SK-N-SH (cell line): Measurements from ENCODE around the gene NLRP1. TPM values are rescaled to one million over a fixed set of nuclear protein-coding genes. Genes with fewer than 3 reads are reported as not detected.

Source experiments
- CTCF ChIA-PET: fragments of 300-600, 350-600 bp; formaldehyde crosslinking; extraction: SDS; loops from one replicate; lab custom pipeline; 2021; lab: Yijun Ruan, JAX
- POLR2A ChIA-PET: fragments of 350-600 bp; sonication (Branson Sonifier 250); formaldehyde crosslinking; extraction: SDS; loops from one replicate; lab custom pipeline; 2020; ENCODE audit warnings: antibody characterized with exemption, inconsistent platforms; lab: Yijun Ruan, JAX
- DNase-seq: peaks from one replicate; pipeline ENCODE4 v3.0.0; 2012
- H2AFZ ChIP-seq: fragments of 200-600 bp; sonication (generic); 2 replicates; pipeline ENCODE4 v1.8.1; 2016; ENCODE audit warnings: antibody characterized with exemption, mild to moderate bottlenecking, low read depth
- H3F3A ChIP-seq: fragments of 200-600 bp; sonication (generic); replicated peaks from 2 replicates; pipeline ENCODE3; 2016; ENCODE audit warnings: antibody characterized with exemption, mild to moderate bottlenecking; ENCODE audit not compliant: insufficient read depth
- H3K27ac ChIP-seq, 2 experiments: fragments of 200-500 bp in 1 of 2; fragments of 200-600 bp in 1 of 2; sonication (Bioruptor generic) in 1 of 2; sonication (generic), shearing (Covaris generic) in 1 of 2; 2 replicates each; pipeline versions ENCODE4 v1.5.1 to v1.6.1; 2014 to 2016; ENCODE audit warnings: low read depth in 2 of 2, inconsistent platforms in 1 of 2, low read length in 1 of 2, mild to moderate bottlenecking in 1 of 2, mixed read lengths in 1 of 2
- H3K27me3 ChIP-seq: fragments of 200-600 bp; sonication (generic), shearing (Covaris generic); 2 replicates; pipeline ENCODE4 v1.6.1; 2016; ENCODE audit warnings: mixed run types; ENCODE audit not compliant: insufficient read depth
- H3K36me3 ChIP-seq, 2 experiments: fragments of 200-500 bp in 1 of 2; fragments of 200-600 bp in 1 of 2; sonication (Bioruptor generic) in 1 of 2; sonication (generic) in 1 of 2; replicated peaks in 1 of 2; 2 replicates each; pipeline versions ENCODE3 to v1.5.1; 2014 to 2016; ENCODE audit warnings: low read length in 1 of 2, mild to moderate bottlenecking in 1 of 2; ENCODE audit not compliant: insufficient read depth in 2 of 2, control insufficient read depth in 1 of 2
- H3K4me1 ChIP-seq, 2 experiments: fragments of 200-500 bp in 1 of 2; fragments of 200-600 bp in 1 of 2; sonication (Bioruptor generic) in 1 of 2; sonication (generic), shearing (Covaris generic) in 1 of 2; 2 replicates each; pipeline versions ENCODE4 v1.5.1 to v1.6.1; 2014 to 2016; ENCODE audit warnings: low read depth in 1 of 2, low read length in 1 of 2, mixed run types in 1 of 2; ENCODE audit not compliant: insufficient read depth in 2 of 2, control insufficient read depth in 1 of 2
- H3K4me2 ChIP-seq: fragments of 200-600 bp; sonication (generic), shearing (Covaris generic); 2 replicates; pipeline ENCODE4 v1.6.1; 2017; ENCODE audit warnings: mixed run types
- H3K4me3 ChIP-seq, 2 experiments: fragments of 200-500 bp in 1 of 2; fragments of 200-600 bp in 1 of 2; sonication (Bioruptor generic) in 1 of 2; sonication (generic), shearing (Covaris generic) in 1 of 2; 2 replicates each; pipeline versions ENCODE4 v1.5.1 to v1.8.1; 2014 to 2016; ENCODE audit warnings: low read depth in 2 of 2, inconsistent platforms in 1 of 2, low read length in 1 of 2, mild to moderate bottlenecking in 1 of 2, mixed read lengths in 1 of 2, moderate library complexity in 1 of 2
- H3K79me2 ChIP-seq: fragments of 200-600 bp; sonication (generic); 2 replicates; pipeline ENCODE4 v1.8.1; 2017; ENCODE audit warnings: mild to moderate bottlenecking; ENCODE audit not compliant: insufficient read depth
- H3K9ac ChIP-seq: fragments of 200-600 bp; sonication (generic); 2 replicates; pipeline ENCODE4 v1.6.1; 2017; ENCODE audit warnings: mixed run types
- H3K9me2 ChIP-seq: fragments of 200-600 bp; sonication (generic); 2 replicates; pipeline ENCODE4 v1.6.1; 2017; ENCODE audit warnings: mixed run types
- H3K9me3 ChIP-seq: fragments of 200-600 bp; sonication (generic); 2 replicates; pipeline ENCODE4 v1.6.1; 2017; ENCODE audit warnings: mixed run types, mild to moderate bottlenecking, moderate library complexity
- H4K20me1 ChIP-seq: fragments of 200-600 bp; sonication (generic); 2 replicates; pipeline ENCODE4 v1.6.1; 2017; ENCODE audit warnings: mild to moderate bottlenecking, mixed run types; ENCODE audit not compliant: insufficient read depth
- EP300 ChIP-seq, 2 experiments: IDR thresholded peaks; 2 replicates each; pipeline versions ENCODE4 v1.4.0 to v1.6.1; 2012; ENCODE audit warnings: borderline replicate concordance in 1 of 2, low read depth in 1 of 2, low read length in 1 of 2
- GABPA ChIP-seq: IDR thresholded peaks from 2 replicates; pipeline ENCODE4 v1.4.0; 2012; ENCODE audit warnings: low read depth, mild to moderate bottlenecking
- JUND ChIP-seq: IDR thresholded peaks from 2 replicates; pipeline ENCODE4 v1.4.0; 2012
- MEF2A ChIP-seq: IDR thresholded peaks from 2 replicates; pipeline ENCODE4 v1.4.0; 2012; ENCODE audit warnings: low read depth, borderline replicate concordance
- NFIC ChIP-seq: IDR thresholded peaks from 2 replicates; pipeline ENCODE4 v1.4.0; 2012; ENCODE audit warnings: borderline replicate concordance
- POLR2AphosphoS5 ChIP-seq: IDR thresholded peaks from 2 replicates; pipeline ENCODE4 v1.6.1; 2012; ENCODE audit warnings: low read depth, low read length
- RAD21 ChIP-seq: IDR thresholded peaks from 2 replicates; pipeline ENCODE4 v1.6.1; 2012; ENCODE audit warnings: mild to moderate bottlenecking, low read length
- REST ChIP-seq: IDR thresholded peaks from 2 replicates; pipeline ENCODE4 v1.6.1; 2012; ENCODE audit warnings: mild to moderate bottlenecking, low read depth, low read length, moderate library complexity
- RXRA ChIP-seq: IDR thresholded peaks from 2 replicates; pipeline ENCODE4 v1.4.0; 2012; ENCODE audit warnings: low read depth, mild to moderate bottlenecking, borderline replicate concordance
- SIN3A ChIP-seq: IDR thresholded peaks from 2 replicates; pipeline ENCODE4 v1.6.1; 2012; ENCODE audit warnings: low read depth, mild to moderate bottlenecking, low read length, moderate library complexity, borderline replicate concordance
- TAF1 ChIP-seq: IDR thresholded peaks from 2 replicates; pipeline ENCODE4 v1.6.1; 2012; ENCODE audit warnings: low read depth, mild to moderate bottlenecking, low read length, moderate library complexity, borderline replicate concordance
- TCF12 ChIP-seq: IDR thresholded peaks from 2 replicates; pipeline ENCODE4 v1.4.0; 2012
- TEAD4 ChIP-seq: IDR thresholded peaks from 2 replicates; pipeline ENCODE4 v1.4.0; 2012; ENCODE audit warnings: mild to moderate bottlenecking, borderline replicate concordance; ENCODE audit not compliant: insufficient read depth
- WGBS: methylation state at CpG from one replicate; pipeline ENCODE4 v1.1.6; 2017; ENCODE audit warnings: low lambda C conversion rate; 5-methylcytosine and 5-hydroxymethylcytosine counted together
- polyA plus RNA-seq, 3 experiments: library from polyadenylated mRNA; depleted of rRNA; stranded (reverse); fragments of >200 nt; gene quantifications; 2 replicates each; pipeline ENCODE4 v1.2.3, GENCODE V29; 2012
- TF ChIP-seq, protein P1 (sequence below): IDR thresholded peaks from 2 replicates; pipeline ENCODE4; 2012
- TF ChIP-seq, protein P2 (sequence below): IDR thresholded peaks from 2 replicates; pipeline ENCODE4 v1.4.0; 2012; ENCODE audit warnings: low read depth, borderline replicate concordance
- TF ChIP-seq, protein P3 (sequence below): fragments of 150-350 bp; IDR thresholded peaks from 2 replicates; pipeline ENCODE4 v1.6.1; 2016; ENCODE audit warnings: mild to moderate bottlenecking, low read depth, low read length

Gene NLRP1
- polyA plus RNA-seq, 1 of the 3 experiments (the other 2 are of a cell fraction) = 51.4 TPM

- Histone ChIP-seq H3K4me2 (peak overlapping the region; percentile 90), H3K4me1 (peaks cover 0 to 20% of the 10 kb centered on the region in 2 experiments; a peak in 3 of 4 replicates), H3K27ac (peak overlapping the region in 1 of 2 experiments; percentile 86; a peak in 2 of 4 replicates), H3K36me3 (peaks cover 3 to 25% of the 10 kb centered on the region in 2 experiments), H3K9ac (peak overlapping the region; percentile 81), H3K9me3 (no peaks in the 10 kb centered on the region), H3K4me3 (peak overlapping the region; percentile 34 to 61; a peak in 3 of 4 replicates), H3K9me2 (no peaks in the 10 kb centered on the region), H4K20me1 (no peaks in the 10 kb centered on the region), H2AFZ (peak overlapping the region; percentile 89; the same call in 1 of the 2 replicates), H3K79me2 (peaks cover 20% of the 10 kb centered on the region), H3F3A (peaks cover 28% of the 10 kb centered on the region), H3K27me3 (no peaks in the 10 kb centered on the region)
- 84% methylated on average over 13 of the region's 21 CpGs for WGBS
- ChIA-PET POLR2A (no interaction called here), CTCF (interaction anchor here (1.0 to 1.7 kb wide), 4 partner anchors 9 to 852 kb away, joined by 3 to 10 read pairs (median 4); no protein-coding TSS in a partner anchor)
- no peak for DNase-seq
- TF ChIP-seq TAF1 (no peak), JUND (no peak), TCF12 (no peak), RAD21 (no peak), POLR2AphosphoS5 (no peak), NFIC (no peak), GABPA (no peak), SIN3A (no peak), RXRA (no peak), REST (no peak), TEAD4 (no peak), MEF2A (no peak), EP300 (IDR thresholded peaks at IDR 0.05; ENCODE audit: borderline replicate concordance in 1 of 2, low read depth in 1 of 2, low read length in 1 of 2) (no peak)
- TF ChIP-seq, protein P1, sequence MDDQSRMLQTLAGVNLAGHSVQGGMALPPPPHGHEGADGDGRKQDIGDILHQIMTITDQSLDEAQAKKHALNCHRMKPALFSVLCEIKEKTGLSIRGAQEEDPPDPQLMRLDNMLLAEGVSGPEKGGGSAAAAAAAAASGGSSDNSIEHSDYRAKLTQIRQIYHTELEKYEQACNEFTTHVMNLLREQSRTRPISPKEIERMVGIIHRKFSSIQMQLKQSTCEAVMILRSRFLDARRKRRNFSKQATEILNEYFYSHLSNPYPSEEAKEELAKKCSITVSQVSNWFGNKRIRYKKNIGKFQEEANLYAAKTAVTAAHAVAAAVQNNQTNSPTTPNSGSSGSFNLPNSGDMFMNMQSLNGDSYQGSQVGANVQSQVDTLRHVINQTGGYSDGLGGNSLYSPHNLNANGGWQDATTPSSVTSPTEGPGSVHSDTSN = no peak
- TF ChIP-seq, protein P2, sequence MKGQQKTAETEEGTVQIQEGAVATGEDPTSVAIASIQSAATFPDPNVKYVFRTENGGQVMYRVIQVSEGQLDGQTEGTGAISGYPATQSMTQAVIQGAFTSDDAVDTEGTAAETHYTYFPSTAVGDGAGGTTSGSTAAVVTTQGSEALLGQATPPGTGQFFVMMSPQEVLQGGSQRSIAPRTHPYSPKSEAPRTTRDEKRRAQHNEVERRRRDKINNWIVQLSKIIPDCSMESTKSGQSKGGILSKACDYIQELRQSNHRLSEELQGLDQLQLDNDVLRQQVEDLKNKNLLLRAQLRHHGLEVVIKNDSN = no peak
- TF ChIP-seq, protein P3, sequence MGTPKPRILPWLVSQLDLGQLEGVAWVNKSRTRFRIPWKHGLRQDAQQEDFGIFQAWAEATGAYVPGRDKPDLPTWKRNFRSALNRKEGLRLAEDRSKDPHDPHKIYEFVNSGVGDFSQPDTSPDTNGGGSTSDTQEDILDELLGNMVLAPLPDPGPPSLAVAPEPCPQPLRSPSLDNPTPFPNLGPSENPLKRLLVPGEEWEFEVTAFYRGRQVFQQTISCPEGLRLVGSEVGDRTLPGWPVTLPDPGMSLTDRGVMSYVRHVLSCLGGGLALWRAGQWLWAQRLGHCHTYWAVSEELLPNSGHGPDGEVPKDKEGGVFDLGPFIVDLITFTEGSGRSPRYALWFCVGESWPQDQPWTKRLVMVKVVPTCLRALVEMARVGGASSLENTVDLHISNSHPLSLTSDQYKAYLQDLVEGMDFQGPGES = no peak
These were observed 605 bp downstream of the NLRP1 start for GRCh38 chr17:5583426-5584382.
